C4-2B (cell line): Measurements from ENCODE around the gene IFI30.

Experiments used
- CTCF ChIP-seq: fragments of 450-650 bp; conservative IDR thresholded peaks from 2 replicates; pipeline ENCODE4 v1.5.1; 2017; ENCODE audit warnings: mild to moderate bottlenecking
- ZFX ChIP-seq: fragments of 450-650 bp; IDR thresholded peaks from 2 replicates; pipeline ENCODE4 v1.6.1; 2017

GRCh38 chr19:18123819-18124218 is 49.8 kb upstream of the IFI30 start:
- TF ChIP-seq CTCF: no peak
- no peak for TF ChIP-seq ZFX
